Neuronal stem cell (in vitro differentiated cells): ENCODE measurements around the gene OLIG2.

Source experiments
- DNase-seq: peaks from one replicate; pipeline ENCODE4 v3.0.0-alpha.2; 2013; ENCODE audit warnings: low spot score
- H2AFZ ChIP-seq: one replicate; pipeline ENCODE4 v1.6.1; 2013; ENCODE audit warnings: mild to moderate bottlenecking, low read length, inconsistent platforms
- H2AK5ac ChIP-seq: 2 replicates; pipeline ENCODE4 v1.6.1; 2013; ENCODE audit warnings: low read depth, mild to moderate bottlenecking, inconsistent platforms, low read length, moderate library complexity, mixed read lengths
- H2BK120ac ChIP-seq: 2 replicates; pipeline ENCODE4 v1.6.1; 2013; ENCODE audit warnings: low read depth, mild to moderate bottlenecking, inconsistent platforms, low read length, moderate library complexity, mixed read lengths
- H2BK12ac ChIP-seq: one replicate; pipeline ENCODE4 v1.6.1; 2013; ENCODE audit warnings: low read length, inconsistent platforms
- H2BK15ac ChIP-seq: 2 replicates; pipeline ENCODE4 v1.6.1; 2013; ENCODE audit warnings: mild to moderate bottlenecking, low read length, inconsistent platforms, mixed read lengths
- H2BK5ac ChIP-seq: one replicate; pipeline ENCODE4 v1.6.1; 2013; ENCODE audit warnings: inconsistent platforms, mild to moderate bottlenecking, low read length, moderate library complexity
- H3K14ac ChIP-seq: one replicate; pipeline ENCODE4 v1.6.1; 2013; ENCODE audit warnings: low read length, inconsistent platforms
- H3K18ac ChIP-seq: 2 replicates; pipeline ENCODE4 v1.6.1; 2013; ENCODE audit warnings: low read length, inconsistent platforms
- H3K23ac ChIP-seq: 2 replicates; pipeline ENCODE4 v1.6.1; 2013; ENCODE audit warnings: low read depth, mild to moderate bottlenecking, mixed read lengths, low read length, inconsistent platforms; ENCODE audit not compliant: poor library complexity
- H3K27ac ChIP-seq: replicated peaks from 3 replicates; pipeline ENCODE4 v1.5.1; 2013; ENCODE audit warnings: low read length, inconsistent platforms
- H3K27me3 ChIP-seq, 3 experiments: 2 replicates each; pipeline ENCODE4 v1.6.1; 2013; ENCODE audit warnings: low read length in 3 of 3, mild to moderate bottlenecking in 2 of 3, inconsistent platforms in 1 of 3, low read depth in 1 of 3, mixed read lengths in 1 of 3, moderate library complexity in 1 of 3; ENCODE audit not compliant: control insufficient read depth in 3 of 3, insufficient read depth in 3 of 3
- H3K36me3 ChIP-seq, 2 donors: replicated peaks in 1 of 2; 2 replicates each; pipeline ENCODE4 v1.6.1; 2013; ENCODE audit warnings: low read length in 2 of 2; ENCODE audit not compliant: control insufficient read depth in 2 of 2, insufficient read depth in 2 of 2
- H3K4ac ChIP-seq: 2 replicates; pipeline ENCODE4 v1.6.1; 2013; ENCODE audit warnings: inconsistent platforms, mild to moderate bottlenecking, low read length, moderate library complexity
- H3K4me1 ChIP-seq, 2 donors: 1 replicate in 1 of 2; 2 replicates in 1 of 2; pipeline ENCODE4 v1.6.1; 2013; ENCODE audit warnings: low read length in 2 of 2, low read depth in 1 of 2; ENCODE audit not compliant: control insufficient read depth in 2 of 2, insufficient read depth in 1 of 2
- H3K4me2 ChIP-seq: one replicate; pipeline ENCODE4 v1.6.1; 2013; ENCODE audit warnings: mild to moderate bottlenecking, low read length, inconsistent platforms; ENCODE audit not compliant: insufficient read depth, poor library complexity, severe bottlenecking
- H3K4me3 ChIP-seq, 2 donors: 2 replicates each; pipeline ENCODE4 v1.5.1; 2013; ENCODE audit warnings: low read length in 2 of 2, mild to moderate bottlenecking in 2 of 2, inconsistent platforms in 1 of 2, moderate library complexity in 1 of 2
- H3K79me1 ChIP-seq: one replicate; pipeline ENCODE4 v1.6.1; 2013; ENCODE audit warnings: low read depth, mild to moderate bottlenecking, inconsistent platforms, low read length, moderate library complexity
- H3K9ac ChIP-seq: one replicate; pipeline ENCODE4 v1.6.1; 2013; ENCODE audit warnings: mild to moderate bottlenecking, low read depth, low read length, inconsistent platforms; ENCODE audit not compliant: poor library complexity
- H3K9me3 ChIP-seq, 2 donors: replicated peaks in 1 of 2; 2 replicates each; pipeline versions ENCODE3 to v1.6.1; 2013; ENCODE audit warnings: low read length in 2 of 2, mild to moderate bottlenecking in 2 of 2, inconsistent platforms in 1 of 2, low read depth in 1 of 2, mixed read lengths in 1 of 2, moderate library complexity in 1 of 2; ENCODE audit not compliant: control insufficient read depth in 2 of 2, insufficient read depth in 1 of 2
- H4K8ac ChIP-seq: one replicate; pipeline ENCODE4 v1.6.1; 2013; ENCODE audit warnings: low read depth, mild to moderate bottlenecking, inconsistent platforms, low read length, moderate library complexity
- H4K91ac ChIP-seq: one replicate; pipeline ENCODE4 v1.6.1; 2013; ENCODE audit warnings: low read length, low read depth, mild to moderate bottlenecking, inconsistent platforms; ENCODE audit not compliant: poor library complexity
- WGBS, 2 donors: extraction: QIAGEN DNeasy Blood & Tissue Kit; methylation state at CpG; one replicate each; pipeline ENCODE4 v1.1.7; 2013; ENCODE audit warnings: missing lambda C conversion rate in 2 of 2, mixed read lengths in 1 of 2; ENCODE audit not compliant: insufficient read length in 2 of 2, insufficient replicate concordance in 1 of 2; ENCODE audit errors: extremely low coverage in 2 of 2; 5-methylcytosine and 5-hydroxymethylcytosine counted together

OLIG2 gene

GRCh38 chr21:33053951-33054350, 28.2 kb downstream of the OLIG2 start:
- no peak overlapping the region for H2AK5ac ChIP-seq
- H3K18ac ChIP-seq, result no peak overlapping the region
- H4K91ac ChIP-seq, result no peak overlapping the region
- no peak overlapping the region for H3K9ac ChIP-seq
- H2BK5ac ChIP-seq, result no peak overlapping the region
- H2BK15ac ChIP-seq, result no peak overlapping the region
- no peak overlapping the region for H3K23ac ChIP-seq
- H2AFZ ChIP-seq, result no peak overlapping the region
- H3K4ac ChIP-seq, result no peak overlapping the region
- no peak overlapping the region for H3K4me2 ChIP-seq
- no peak overlapping the region for H4K8ac ChIP-seq
- DNase-seq, result no peak
- H3K27me3 ChIP-seq, result peaks cover 0 to 17% (median under 1%) of the 10 kb centered on the region in 3 experiments
- H3K4me3 ChIP-seq, result no peak overlapping the region
- no peak overlapping the region for H3K27ac ChIP-seq
- no peaks in the 10 kb centered on the region for H3K79me1 ChIP-seq
- H3K9me3 ChIP-seq, result peaks cover 0 to 1% of the 10 kb centered on the region in 2 donors
- no peaks in the 10 kb centered on the region for H3K4me1 ChIP-seq
- no peak overlapping the region for H2BK12ac ChIP-seq
- H3K14ac ChIP-seq, result no peak overlapping the region
- H3K36me3 ChIP-seq, result no peaks in the 10 kb centered on the region
- no peak overlapping the region for H2BK120ac ChIP-seq

- Histone ChIP-seq H2AFZ (no peak overlapping the region), H3K4me3 (no peak overlapping the region), H3K9ac (no peak overlapping the region), H4K8ac (no peak overlapping the region), H3K18ac (no peak overlapping the region), H2AK5ac (no peak overlapping the region), H2BK120ac (no peak overlapping the region), H3K4me1 (no peaks in the 10 kb centered on the region), H2BK15ac (no peak overlapping the region), H3K14ac (no peak overlapping the region), H3K36me3 (no peaks in the 10 kb centered on the region), H3K9me3 (peaks cover 0 to 1% of the 10 kb centered on the region in 2 donors), H3K4ac (no peak overlapping the region), H2BK12ac (no peak overlapping the region), H2BK5ac (no peak overlapping the region), H3K79me1 (no peaks in the 10 kb centered on the region), H4K91ac (no peak overlapping the region), H3K23ac (no peak overlapping the region), H3K4me2 (no peak overlapping the region), H3K27ac (no peak overlapping the region), H3K27me3 (peaks cover 0 to 18% (median 2%) of the 10 kb centered on the region in 3 experiments)
- no peak for DNase-seq
- no CpG with 5 or more reads among the region's 5 CpGs for WGBS, 2 donors
Observed at GRCh38 chr21:33055991-33056390, 30.3 kb downstream of the OLIG2 start.

- no peak overlapping the region for H2BK12ac ChIP-seq
- peak overlapping the region; percentile 48 for H3K23ac ChIP-seq
- peak overlapping the region; percentile 58 for H3K18ac ChIP-seq
- DNase-seq, result no peak
- H3K9me3 ChIP-seq, result peaks cover 0 to 1% of the 10 kb centered on the region in 2 donors
- no CpG with 5 or more reads among the region's 11 CpGs for WGBS, 2 donors
- H2BK120ac ChIP-seq, result no peak overlapping the region
- H3K27me3 ChIP-seq, result peaks cover 0 to 18% (median 5%) of the 10 kb centered on the region in 3 experiments
- H2AK5ac ChIP-seq, result peak overlapping the region; percentile 56
- no peaks in the 10 kb centered on the region for H3K4me1 ChIP-seq
- no peak overlapping the region for H4K8ac ChIP-seq
- H3K9ac ChIP-seq, result no peak overlapping the region
- H3K14ac ChIP-seq, result no peak overlapping the region
- no peak overlapping the region for H3K4me2 ChIP-seq
- no peak overlapping the region for H2BK15ac ChIP-seq
- H3K79me1 ChIP-seq, result no peaks in the 10 kb centered on the region
- H3K4ac ChIP-seq, result no peak overlapping the region
- no peak overlapping the region for H4K91ac ChIP-seq
- no peak overlapping the region for H3K27ac ChIP-seq
- H2BK5ac ChIP-seq, result no peak overlapping the region
- H2AFZ ChIP-seq, result no peak overlapping the region
- no peaks in the 10 kb centered on the region for H3K36me3 ChIP-seq
- no peak overlapping the region for H3K4me3 ChIP-seq
Observed at GRCh38 chr21:33057385-33057940, 31.7 kb downstream of the OLIG2 start.

- H3K14ac ChIP-seq, result no peak overlapping the region
- no peak for DNase-seq
- H3K36me3 ChIP-seq, result no peaks in the 10 kb centered on the region
- no peak overlapping the region for H2BK120ac ChIP-seq
- H3K27ac ChIP-seq, result no peak overlapping the region
- H3K4me1 ChIP-seq, result no peaks in the 10 kb centered on the region
- H2AK5ac ChIP-seq, result no peak overlapping the region
- H3K9ac ChIP-seq, result no peak overlapping the region
- H3K4me3 ChIP-seq, result no peak overlapping the region
- H3K4me2 ChIP-seq, result no peak overlapping the region
- no CpG with 5 or more reads among the region's 6 CpGs for WGBS, 2 donors
- no peak overlapping the region for H4K91ac ChIP-seq
- H3K18ac ChIP-seq, result no peak overlapping the region
- no peak overlapping the region for H3K4ac ChIP-seq
- H2BK12ac ChIP-seq, result no peak overlapping the region
- H2AFZ ChIP-seq, result no peak overlapping the region
- peaks cover 0 to 14% (median 12%) of the 10 kb centered on the region in 3 experiments for H3K27me3 ChIP-seq
- no peak overlapping the region for H3K23ac ChIP-seq
- H3K79me1 ChIP-seq, result no peaks in the 10 kb centered on the region
- no peak overlapping the region for H2BK15ac ChIP-seq
- no peak overlapping the region for H2BK5ac ChIP-seq
- no peak overlapping the region for H4K8ac ChIP-seq
- peaks cover 0 to 1% of the 10 kb centered on the region in 2 donors for H3K9me3 ChIP-seq
Observed at GRCh38 chr21:33058527-33058926, 32.8 kb downstream of the OLIG2 start.
